Smooth muscle cell (in vitro differentiated cells): Measurements from ENCODE around the gene SLC39A2. TPM values are rescaled to one million over a fixed set of nuclear protein-coding genes. Genes with fewer than 3 reads are reported as not detected.

Experiments used
- DNase-seq: peaks from one replicate; lab custom pipeline; 2025; ENCODE audit not compliant: unreplicated experiment; lab: John Stamatoyannopoulos, UW
- H2AFZ ChIP-seq: fragments of 200-600 bp; sonication (generic); 2 replicates; pipeline ENCODE4 v1.6.0; 2016; ENCODE audit warnings: antibody characterized with exemption, low read depth, mild to moderate bottlenecking
- H3F3A ChIP-seq: fragments of 200-600 bp; sonication (generic); 2 replicates; pipeline ENCODE4 v1.6.0; 2017; ENCODE audit warnings: antibody characterized with exemption, low read depth
- H3K27ac ChIP-seq: fragments of 200-600 bp; sonication (generic); 2 replicates; pipeline ENCODE4 v1.5.1; 2016; ENCODE audit warnings: low read depth, mild to moderate bottlenecking
- H3K27me3 ChIP-seq: fragments of 200-600 bp; sonication (generic); 2 replicates; pipeline ENCODE4 v1.6.1; 2016; ENCODE audit warnings: low read depth, mild to moderate bottlenecking
- H3K36me3 ChIP-seq: fragments of 200-600 bp; sonication (generic); 2 replicates; pipeline ENCODE4 v1.5.1; 2016; ENCODE audit warnings: low read depth
- H3K4me1 ChIP-seq: fragments of 200-600 bp; sonication (generic); 2 replicates; pipeline ENCODE4 v1.5.1; 2016; ENCODE audit warnings: low read depth
- H3K4me2 ChIP-seq: fragments of 200-600 bp; sonication (generic); 2 replicates; pipeline ENCODE4 v1.6.0; 2016; ENCODE audit warnings: mild to moderate bottlenecking
- H3K4me3 ChIP-seq: fragments of 200-600 bp; sonication (generic); 2 replicates; pipeline ENCODE4 v1.5.1; 2016; ENCODE audit warnings: mild to moderate bottlenecking
- H3K79me2 ChIP-seq: fragments of 200-600 bp; sonication (generic); 2 replicates; pipeline ENCODE4 v1.6.0; 2016; ENCODE audit warnings: low read depth, mild to moderate bottlenecking
- H3K9ac ChIP-seq: fragments of 200-600 bp; sonication (generic); 2 replicates; pipeline ENCODE4 v1.6.0; 2016; ENCODE audit warnings: low read depth
- H3K9me3 ChIP-seq: fragments of 200-600 bp; sonication (generic); replicated peaks from 2 replicates; pipeline ENCODE4 v1.5.1; 2016; ENCODE audit warnings: low read depth
- H4K20me1 ChIP-seq: fragments of 200-600 bp; sonication (generic); 2 replicates; pipeline ENCODE4 v1.6.0; 2016; ENCODE audit warnings: low read depth
- WGBS: methylation state at CpG from one replicate; pipeline ENCODE4 v1.1.7; 2016; ENCODE audit warnings: low lambda C conversion rate; 5-methylcytosine and 5-hydroxymethylcytosine counted together
- polyA plus RNA-seq: library from polyadenylated mRNA; unstranded; fragments of >200 nt; fragmentation: Nextera tagmentation; extraction: Ambion mirVana; gene quantifications from 2 replicates; pipeline ENCODE4 v1.2.1, GENCODE V29; 2016
- total RNA-seq: library from RNA; depleted of rRNA; stranded (reverse); fragments of >200 nt; gene quantifications from 2 replicates; pipeline ENCODE4 v1.2.3, GENCODE V29; 2014
- TF ChIP-seq, protein P1 (sequence below): fragments of 200-600 bp; sonication (generic); IDR thresholded peaks from 2 replicates; pipeline ENCODE4 v1.5.1; 2017; ENCODE audit warnings: borderline replicate concordance, mild to moderate bottlenecking, antibody characterized with exemption; ENCODE audit not compliant: insufficient read depth, poor library complexity, severe bottlenecking

SLC39A2 gene
- total and polyA plus RNA-seq, 2 experiments from 2014 or later: 9.1 to 18.7 TPM

DNA sequence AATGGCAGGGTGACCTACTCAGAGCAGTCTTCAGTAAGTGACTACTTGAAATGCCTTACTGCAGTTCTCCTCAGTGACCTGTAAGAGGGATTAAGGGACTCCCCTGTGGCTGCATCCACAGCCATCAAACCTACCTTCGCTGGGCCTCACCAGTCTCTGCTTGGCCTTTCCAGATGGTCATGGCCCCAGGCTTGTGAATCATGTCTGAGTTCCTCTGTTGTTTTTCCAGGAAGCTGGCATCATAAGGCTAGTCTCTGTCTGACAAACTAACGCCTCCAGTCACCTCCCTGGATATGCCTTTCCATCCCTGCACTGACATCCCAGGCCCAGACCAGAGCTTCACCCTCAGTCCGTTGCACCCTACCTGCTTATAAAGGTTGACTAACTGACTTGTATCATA lies 29.8 kb upstream of the SLC39A2 start:
- DNase-seq: no peak
- H3K9me3 ChIP-seq: no peaks in the 10 kb centered on the region

DNA sequence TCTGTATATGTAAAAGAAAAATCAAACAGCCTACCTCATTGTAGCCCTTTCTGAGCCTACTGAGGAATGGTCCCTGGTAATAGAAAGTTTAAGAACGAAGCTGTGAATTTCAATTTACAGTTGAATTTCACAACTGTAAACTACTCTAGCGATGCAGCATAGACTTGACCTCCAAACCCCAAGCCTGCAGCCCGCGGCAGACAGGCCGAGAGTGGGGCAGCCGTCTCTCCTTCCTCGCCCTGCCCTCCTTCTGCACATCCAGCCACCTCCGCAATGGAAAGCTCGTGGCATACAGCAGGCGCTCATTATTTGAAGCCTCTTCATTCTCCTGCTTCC lies 28.5 kb upstream of the SLC39A2 start:
- Histone ChIP-seq H3K4me1 (peaks cover 3% of the 10 kb centered on the region), H3K9me3 (no peaks in the 10 kb centered on the region), H3K9ac (no peak overlapping the region), H3K4me2 (peak overlapping the region; percentile 91), H3K79me2 (no peaks in the 10 kb centered on the region), H2AFZ (peak overlapping the region; percentile 93), H4K20me1 (no peaks in the 10 kb centered on the region), H3K4me3 (peak overlapping the region; percentile 63), H3K27me3 (no peaks in the 10 kb centered on the region), H3F3A (peaks cover 6% of the 10 kb centered on the region), H3K36me3 (no peaks in the 10 kb centered on the region), H3K27ac (no peak overlapping the region)
- TF ChIP-seq, protein P1, sequence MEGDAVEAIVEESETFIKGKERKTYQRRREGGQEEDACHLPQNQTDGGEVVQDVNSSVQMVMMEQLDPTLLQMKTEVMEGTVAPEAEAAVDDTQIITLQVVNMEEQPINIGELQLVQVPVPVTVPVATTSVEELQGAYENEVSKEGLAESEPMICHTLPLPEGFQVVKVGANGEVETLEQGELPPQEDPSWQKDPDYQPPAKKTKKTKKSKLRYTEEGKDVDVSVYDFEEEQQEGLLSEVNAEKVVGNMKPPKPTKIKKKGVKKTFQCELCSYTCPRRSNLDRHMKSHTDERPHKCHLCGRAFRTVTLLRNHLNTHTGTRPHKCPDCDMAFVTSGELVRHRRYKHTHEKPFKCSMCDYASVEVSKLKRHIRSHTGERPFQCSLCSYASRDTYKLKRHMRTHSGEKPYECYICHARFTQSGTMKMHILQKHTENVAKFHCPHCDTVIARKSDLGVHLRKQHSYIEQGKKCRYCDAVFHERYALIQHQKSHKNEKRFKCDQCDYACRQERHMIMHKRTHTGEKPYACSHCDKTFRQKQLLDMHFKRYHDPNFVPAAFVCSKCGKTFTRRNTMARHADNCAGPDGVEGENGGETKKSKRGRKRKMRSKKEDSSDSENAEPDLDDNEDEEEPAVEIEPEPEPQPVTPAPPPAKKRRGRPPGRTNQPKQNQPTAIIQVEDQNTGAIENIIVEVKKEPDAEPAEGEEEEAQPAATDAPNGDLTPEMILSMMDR: no peak
- 39% methylated on average over 10 of the region's 10 CpGs for WGBS
- DNase-seq: no peak

More for the DNA sequence above, 29.8 kb upstream of the SLC39A2 start:
- no peak overlapping the region for H3K9ac ChIP-seq
- H3F3A ChIP-seq: peaks cover 6% of the 10 kb centered on the region
- H2AFZ ChIP-seq: no peak overlapping the region
- H4K20me1 ChIP-seq: no peaks in the 10 kb centered on the region
- no peak overlapping the region for H3K4me2 ChIP-seq
- no peaks in the 10 kb centered on the region for H3K79me2 ChIP-seq
- no peaks in the 10 kb centered on the region for H3K27me3 ChIP-seq
- H3K27ac ChIP-seq: no peak overlapping the region
- no peak overlapping the region for H3K4me3 ChIP-seq
- WGBS: 90% methylated on average over 3 of the region's 3 CpGs
- TF ChIP-seq, protein P1: no peak
- no peaks in the 10 kb centered on the region for H3K36me3 ChIP-seq
- H3K4me1 ChIP-seq: peaks cover 3% of the 10 kb centered on the region

DNA sequence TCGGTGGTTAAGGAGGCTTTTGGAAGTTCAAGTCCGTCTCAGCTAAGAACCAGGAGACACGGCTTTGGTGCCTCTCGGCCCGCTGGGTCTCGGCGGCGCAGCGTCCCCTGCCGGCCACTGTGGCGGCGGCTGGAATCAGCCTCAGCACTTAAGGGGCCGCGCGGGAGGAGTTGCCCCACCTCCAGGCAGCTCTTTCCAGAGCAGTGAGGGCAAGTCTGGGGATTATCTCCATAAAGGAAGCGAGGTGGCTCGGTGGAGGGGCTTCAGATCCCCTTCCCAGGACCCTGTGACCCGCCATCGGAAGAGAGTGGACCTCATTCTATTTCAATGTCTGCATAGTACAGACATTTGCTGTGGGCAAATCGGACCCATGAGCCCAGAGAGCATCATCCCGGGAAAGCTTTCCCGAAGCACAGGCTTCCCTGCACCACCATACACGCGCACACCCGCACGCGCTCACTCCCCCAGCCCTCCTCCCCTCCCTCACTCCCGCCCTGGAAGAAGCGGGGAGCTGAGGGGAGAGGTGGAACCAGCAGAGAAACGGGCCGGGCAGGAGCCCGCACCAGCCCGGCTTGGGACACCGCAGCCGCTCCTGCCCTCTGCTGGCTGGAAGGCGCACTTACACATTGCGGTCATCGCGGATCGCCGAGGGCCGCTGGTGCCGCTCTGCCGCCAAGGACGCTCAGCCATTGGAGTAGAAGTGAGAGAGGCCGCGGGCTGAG lies 27.9 kb upstream of the SLC39A2 start:
- Histone ChIP-seq H3K9me3 (no peaks in the 10 kb centered on the region), H3K27ac (peak overlapping the region; percentile 62), H3K27me3 (no peaks in the 10 kb centered on the region), H3K79me2 (no peaks in the 10 kb centered on the region), H4K20me1 (no peaks in the 10 kb centered on the region), H3K4me2 (peak overlapping the region; percentile 91), H3K4me1 (peaks cover 3% of the 10 kb centered on the region), H3F3A (peaks cover 6% of the 10 kb centered on the region), H2AFZ (peak overlapping the region; percentile 93), H3K4me3 (peak overlapping the region; percentile 63), H3K36me3 (no peaks in the 10 kb centered on the region), H3K9ac (peak overlapping the region; percentile 31)
- 2% methylated on average over 46 of the region's 47 CpGs for WGBS
- DNase-seq: peak; percentile 71
- TF ChIP-seq, protein P1: peak; percentile 88

DNA sequence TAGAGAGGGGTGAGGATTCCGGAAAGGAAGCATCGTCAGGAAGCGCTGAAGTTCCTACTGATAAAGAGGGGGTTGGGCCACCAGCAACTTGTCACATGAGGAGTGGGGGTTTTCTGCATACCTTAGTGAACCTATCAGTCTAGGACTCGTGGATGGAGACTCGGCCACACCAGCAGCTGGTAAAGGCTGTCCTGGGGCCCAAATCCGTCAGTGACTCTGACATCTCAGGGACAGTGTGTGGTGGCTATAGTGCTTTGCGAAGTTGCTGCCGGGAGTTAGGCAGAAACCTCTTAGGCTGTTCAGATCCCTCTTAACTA lies 27.4 kb upstream of the SLC39A2 start:
- no peak for DNase-seq

More for the DNA sequence above, 27.4 kb upstream of the SLC39A2 start:
- 7% methylated on average over 8 of the region's 8 CpGs for WGBS
- H3K4me1 ChIP-seq: peaks cover 3% of the 10 kb centered on the region
- no peaks in the 10 kb centered on the region for H3K9me3 ChIP-seq
- H3K79me2 ChIP-seq: no peaks in the 10 kb centered on the region
- H3K27me3 ChIP-seq: no peaks in the 10 kb centered on the region
- H2AFZ ChIP-seq: peak overlapping the region; percentile 93
- H3K4me2 ChIP-seq: peak overlapping the region; percentile 91
- no peaks in the 10 kb centered on the region for H4K20me1 ChIP-seq
- peak overlapping the region; percentile 62 for H3K27ac ChIP-seq
- peaks cover 6% of the 10 kb centered on the region for H3F3A ChIP-seq
- H3K4me3 ChIP-seq: peak overlapping the region; percentile 63
- TF ChIP-seq, protein P1: no peak
- no peaks in the 10 kb centered on the region for H3K36me3 ChIP-seq
- H3K9ac ChIP-seq: peak overlapping the region; percentile 28
